Putamen (tissue), 1 donor: Measurements from ENCODE around the gene TGFBR2.

Experiments
- DNase-seq: peaks from one replicate; pipeline ENCODE4 v3.0.0-alpha.2; 2016; ENCODE audit warnings: low spot score

Gene TGFBR2

GRCh38 chr3:30693470-30694120 lies 87.2 kb downstream of the TGFBR2 start:
- DNase-seq, result peak; percentile 77

DNA sequence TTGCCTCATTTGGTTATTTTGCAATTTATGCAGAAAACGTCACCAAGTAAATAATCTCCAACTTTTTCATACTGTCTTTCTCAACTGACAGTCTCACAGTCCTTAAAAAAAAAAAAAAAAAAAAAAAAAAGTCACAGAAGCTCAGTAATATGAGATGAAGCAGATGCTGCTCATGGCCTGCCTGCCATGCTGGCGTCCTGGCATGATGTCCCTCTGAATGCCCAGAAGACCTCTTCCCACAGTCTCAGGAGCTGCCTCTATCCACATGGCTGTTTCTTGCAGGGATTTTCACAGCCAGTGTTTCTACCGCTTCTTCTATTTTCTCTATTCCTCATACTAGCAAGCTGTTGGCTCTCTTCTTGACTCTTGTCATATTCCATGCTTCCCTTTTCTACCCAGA lies 87.7 kb downstream of the TGFBR2 start:
- no peak for DNase-seq

DNA sequence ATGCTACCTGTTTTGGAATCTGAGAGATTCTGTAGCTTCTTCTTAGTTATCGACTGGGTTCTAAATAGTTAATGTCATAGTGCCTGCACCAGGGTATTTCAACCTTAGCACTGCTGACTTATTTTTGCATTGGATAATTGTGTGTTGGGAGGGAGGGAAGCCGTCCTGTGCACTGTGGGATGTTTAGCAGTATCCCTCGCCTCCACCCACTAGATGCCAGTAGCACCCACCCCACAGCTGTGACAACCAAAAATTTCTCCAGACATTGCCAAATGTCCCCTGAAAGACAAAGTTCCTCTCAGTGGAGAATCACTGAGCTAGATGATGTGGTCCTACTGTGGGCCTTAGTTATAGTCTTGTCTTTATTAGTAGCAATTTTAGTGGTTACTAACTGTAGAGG lies 88.3 kb downstream of the TGFBR2 start:
- no peak for DNase-seq

DNA sequence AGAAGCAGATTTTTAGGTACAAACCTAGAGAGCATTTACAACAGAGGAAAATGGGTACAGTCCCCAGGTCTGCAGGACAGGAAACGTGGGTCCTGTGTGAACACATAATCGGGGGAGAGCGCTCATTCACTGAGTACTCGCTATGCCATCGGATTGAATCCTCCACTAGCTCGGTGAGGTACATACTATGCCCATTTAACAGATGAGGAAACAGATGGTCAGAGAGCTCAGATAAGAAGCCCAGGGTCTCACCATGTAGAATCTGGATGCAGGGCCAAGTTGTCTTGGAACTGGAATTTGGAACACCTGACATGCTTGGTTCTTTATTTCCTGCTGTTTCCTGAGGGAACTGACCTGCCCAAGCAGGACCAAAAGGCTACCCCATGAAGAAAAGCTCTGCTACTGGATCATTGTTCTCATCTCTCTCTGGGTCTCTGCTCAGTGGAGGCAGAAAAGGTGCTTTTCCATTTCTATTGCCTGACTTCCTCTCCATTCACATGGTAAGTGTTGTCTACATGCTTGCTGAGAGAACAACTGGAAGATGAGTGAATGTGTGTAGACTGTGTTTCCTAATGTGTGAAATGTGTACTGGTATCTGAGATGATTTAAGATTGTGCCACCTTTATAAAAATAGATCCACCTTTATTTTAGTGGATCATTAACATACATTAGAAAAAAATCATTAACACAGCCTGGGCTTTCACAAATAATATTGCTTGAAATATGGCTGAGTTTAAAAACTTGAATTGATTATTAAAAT lies 89.1 kb downstream of the TGFBR2 start:
- no peak for DNase-seq

DNA sequence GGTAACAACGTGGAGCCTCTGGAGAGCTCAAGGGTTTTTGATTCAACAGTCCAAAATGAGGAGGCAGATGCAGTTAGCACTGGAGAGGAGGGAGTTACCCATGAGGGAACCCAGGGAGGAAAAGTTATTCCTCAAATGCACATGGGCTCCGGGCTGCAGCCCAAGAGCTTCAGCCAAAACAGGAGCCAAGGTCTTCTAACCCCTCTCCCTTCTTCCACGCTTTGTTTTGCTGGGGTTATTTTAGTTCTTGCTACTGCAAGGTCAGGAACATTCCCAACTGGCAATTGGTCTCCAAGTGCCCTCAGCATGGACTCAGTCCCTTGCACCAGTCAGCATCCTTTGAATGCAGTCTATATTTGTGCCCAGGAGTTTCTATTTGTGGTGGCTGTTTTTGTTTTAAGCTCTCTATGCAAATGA lies 90.0 kb downstream of the TGFBR2 start:
- no peak for DNase-seq

DNA sequence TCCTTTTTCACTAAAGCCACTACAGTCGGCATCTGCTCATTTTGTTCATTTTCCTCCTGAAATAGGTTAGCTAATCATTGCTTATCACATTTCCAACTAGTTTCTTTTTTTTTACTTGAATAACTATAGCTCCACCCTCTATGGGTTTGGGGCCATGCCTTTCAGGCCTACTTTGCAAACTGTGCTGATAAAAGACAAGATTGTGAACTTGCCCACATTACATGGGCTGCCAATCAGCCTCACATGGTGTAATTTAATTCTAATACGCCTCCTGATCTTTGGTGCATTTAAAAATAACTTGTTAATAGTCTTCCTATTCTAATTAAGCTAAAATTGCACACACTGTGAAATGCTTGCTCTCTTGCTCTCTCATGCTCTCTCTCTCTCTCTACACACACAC lies 90.5 kb downstream of the TGFBR2 start:
- peak; percentile 61 for DNase-seq

DNA sequence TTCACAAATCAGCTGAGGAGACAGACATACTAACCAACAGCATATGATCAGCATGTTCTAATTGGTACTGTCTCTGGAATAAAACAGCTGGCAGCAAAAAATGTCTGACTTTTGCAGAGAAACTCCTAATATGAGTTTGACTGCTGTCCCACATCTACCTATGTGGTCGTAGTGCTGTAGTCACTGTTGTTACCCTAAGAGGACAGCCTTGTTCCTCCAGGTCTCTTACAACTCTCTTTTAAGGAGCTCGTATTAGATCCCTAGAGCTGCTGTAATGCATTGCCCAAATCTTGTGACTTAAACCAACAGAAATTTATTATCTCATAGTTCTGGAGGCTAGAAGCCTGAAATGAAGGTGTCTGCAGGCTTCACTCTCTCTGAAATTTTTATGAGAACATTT lies 92.1 kb downstream of the TGFBR2 start:
- no peak for DNase-seq

DNA sequence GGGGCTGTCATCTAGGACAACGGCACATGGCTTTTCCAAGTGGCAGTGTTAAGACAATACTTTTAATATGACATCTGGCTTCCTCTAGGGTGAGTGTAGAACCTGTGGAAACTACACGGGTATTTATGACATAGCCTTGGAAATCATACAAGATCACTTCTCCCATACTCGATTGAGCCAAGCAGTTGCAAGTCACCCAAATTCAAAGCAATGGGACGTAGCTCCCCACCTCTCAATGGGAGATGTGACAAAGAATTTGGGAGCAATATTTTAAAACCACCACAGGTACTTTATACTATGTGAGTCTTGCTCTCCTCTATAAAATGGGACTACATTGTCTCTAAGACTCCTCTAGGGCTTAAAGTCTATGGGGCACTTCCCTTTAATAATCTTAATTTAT lies 93.5 kb downstream of the TGFBR2 start:
- DNase-seq, result no peak

- no peak for DNase-seq
Observed at GRCh38 chr3:30700702-30701321, 94.4 kb downstream of the TGFBR2 start.

DNA sequence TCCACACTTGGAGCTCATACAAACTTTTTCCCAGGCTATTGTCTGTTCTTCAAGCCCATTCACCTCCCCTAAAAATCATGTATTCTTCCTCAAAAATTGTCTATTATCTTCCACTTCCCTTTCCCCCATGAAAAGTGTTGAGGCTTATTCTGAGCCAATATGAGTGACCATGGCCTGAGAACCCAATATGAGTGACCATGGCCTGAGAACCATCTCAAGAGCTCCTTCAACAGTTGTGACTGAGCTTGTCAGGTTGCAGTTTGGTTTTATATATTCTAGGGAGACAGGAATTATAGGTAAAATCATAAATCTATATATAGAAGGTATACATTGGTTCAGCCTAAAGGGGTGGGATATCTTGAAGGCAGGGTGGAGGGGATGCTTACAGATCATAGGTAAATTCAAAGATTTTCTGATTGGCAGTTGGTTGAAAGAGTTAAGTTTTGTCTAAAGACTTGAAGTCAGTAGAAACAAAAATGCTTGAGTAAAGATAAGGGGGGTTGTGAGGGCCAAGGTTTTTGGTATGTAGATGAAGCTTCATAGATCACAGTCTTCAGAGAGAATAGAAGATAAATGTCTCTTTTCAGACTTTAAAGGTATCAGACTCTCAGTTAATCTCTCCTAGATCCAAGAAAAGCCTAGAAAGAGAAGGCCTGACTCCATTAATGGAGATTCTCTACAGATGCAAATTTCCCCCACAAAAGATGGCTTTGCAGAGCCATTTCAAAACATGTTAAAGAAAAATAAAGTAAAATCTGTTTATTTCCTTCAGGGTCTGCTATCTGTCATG lies 95.8 kb downstream of the TGFBR2 start:
- no peak for DNase-seq

DNA sequence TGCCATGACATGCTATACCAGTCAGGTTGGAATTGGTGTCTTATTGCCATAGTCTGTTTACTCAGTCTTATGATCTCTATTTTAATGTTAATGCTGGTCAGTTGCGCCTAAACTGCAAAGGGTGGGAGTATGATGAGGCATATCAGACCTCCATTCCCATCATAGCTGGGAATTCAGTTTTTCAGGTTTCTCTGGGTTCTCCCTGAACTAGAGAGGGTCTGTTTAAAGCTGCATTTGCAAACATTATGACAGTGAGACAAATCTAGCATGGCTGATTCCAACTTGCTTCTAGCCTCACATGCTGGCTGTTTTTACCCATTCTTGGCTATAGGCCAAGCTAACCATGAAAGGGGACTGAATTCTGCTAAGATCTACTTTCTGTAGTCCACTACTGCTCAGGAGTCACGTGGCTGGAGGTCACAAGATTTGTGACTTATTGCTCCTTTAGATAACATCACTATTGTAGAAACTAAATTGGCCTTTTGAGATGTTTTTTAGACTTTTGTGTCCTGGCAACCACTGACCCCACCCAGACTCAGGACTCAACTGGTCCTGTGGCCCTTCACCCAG lies 96.5 kb downstream of the TGFBR2 start:
- no peak for DNase-seq

DNA sequence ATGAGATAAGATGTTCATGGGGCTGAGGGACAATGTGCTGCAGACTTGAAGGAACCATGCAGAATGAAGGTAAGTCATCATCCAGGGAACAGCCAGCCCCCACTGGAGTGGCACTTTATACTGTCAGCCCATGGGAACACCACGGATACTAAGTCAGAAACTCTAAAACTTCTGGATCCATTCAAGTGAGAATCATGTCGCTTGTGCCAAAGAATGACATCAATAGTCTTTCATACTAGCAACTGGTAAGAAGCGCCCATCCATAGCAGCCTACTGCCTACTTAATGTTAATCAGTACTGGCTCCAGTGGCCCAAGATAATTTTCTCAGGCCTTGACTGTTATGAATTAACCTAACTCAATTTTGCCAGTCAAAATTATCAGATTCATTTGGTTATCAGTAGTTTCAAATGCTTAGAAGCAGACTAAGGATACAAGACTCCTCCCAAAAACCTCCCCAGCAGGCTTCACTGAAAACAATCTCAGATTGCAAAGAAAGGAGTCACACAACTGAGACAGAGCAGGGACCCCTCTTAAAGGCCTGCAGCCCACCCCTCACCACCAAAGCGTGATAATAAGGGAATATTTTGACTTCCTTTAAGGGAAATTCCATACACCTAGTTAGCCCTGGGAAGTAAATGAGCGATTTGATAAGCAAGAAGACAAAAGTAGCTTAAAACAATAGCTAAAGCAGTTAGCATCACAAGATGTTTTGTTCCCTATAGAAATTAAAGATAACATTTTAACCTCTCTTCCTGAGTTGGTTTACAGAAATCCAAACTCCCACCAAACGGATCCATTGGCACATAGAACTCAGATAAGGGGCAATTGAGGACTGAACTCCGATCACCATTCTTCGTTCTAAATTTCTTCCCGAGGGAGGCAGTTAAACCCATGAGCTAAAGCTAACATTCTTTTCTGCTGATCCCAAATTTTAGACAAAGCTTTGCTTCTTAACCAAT lies 98.8 kb downstream of the TGFBR2 start:
- no peak for DNase-seq

DNA sequence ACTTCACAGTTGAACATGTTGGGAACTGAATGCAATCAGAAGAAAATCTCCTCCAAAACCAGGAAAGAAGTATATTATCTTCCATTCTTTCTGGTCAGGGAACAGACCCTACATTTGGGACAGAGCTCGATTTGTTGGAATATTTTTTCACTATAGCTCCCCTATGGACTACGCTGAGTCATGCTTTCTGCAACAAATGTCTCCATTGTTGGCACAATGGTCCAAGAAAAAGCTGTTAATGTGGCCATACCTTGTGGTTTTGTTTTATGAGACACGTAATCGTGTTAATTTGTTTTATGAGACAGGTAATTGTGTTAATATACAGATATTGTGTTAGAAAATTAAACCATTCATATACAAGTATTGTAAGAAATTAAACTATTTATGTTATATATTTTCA lies 101.4 kb downstream of the TGFBR2 start:
- no peak for DNase-seq

- DNase-seq, result no peak
Observed at GRCh38 chr3:30708472-30708871, 102.1 kb downstream of the TGFBR2 start.

GRCh38 chr3:30710017-30710416 lies 103.6 kb downstream of the TGFBR2 start:
- no peak for DNase-seq

DNA sequence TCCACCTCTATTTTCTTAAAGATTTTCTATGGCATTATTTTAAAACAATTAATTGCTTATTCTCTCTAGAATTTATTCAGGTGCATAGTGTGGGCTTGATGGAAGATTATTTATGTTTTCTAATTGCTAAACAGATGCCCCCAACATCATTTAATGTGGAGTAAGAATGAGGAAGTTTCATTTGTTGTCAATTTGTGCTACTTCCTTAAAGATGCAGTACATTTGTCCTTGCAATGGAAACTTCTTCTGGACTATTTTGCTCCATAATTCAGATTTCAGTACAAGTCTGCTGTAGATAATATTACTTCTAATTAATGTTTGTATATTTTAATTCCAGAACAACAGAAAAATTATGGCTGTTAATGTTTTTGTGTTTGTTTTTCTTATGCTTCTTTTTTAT lies 104.8 kb downstream of the TGFBR2 start:
- no peak for DNase-seq

- DNase-seq, result no peak
Observed at GRCh38 chr3:30711867-30712266, 105.5 kb downstream of the TGFBR2 start.

DNA sequence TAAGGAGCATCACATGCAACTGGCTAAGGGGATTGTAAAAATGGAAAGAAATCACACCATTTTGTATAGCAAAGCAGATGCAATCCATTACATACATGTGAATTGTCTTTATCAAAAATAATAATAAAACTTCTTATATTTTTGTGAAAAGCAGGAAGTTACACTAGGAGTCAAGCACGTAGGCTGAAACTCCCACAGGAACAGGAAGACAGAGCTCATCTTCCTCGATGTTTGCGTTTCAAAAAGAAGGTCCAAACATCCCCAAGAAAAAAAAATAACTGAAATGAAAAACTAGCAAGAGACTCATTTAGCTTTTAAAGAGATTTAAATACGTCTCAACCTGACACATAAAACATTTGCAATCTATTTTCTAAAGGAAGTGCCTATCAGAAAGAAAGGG lies 106.6 kb downstream of the TGFBR2 start:
- no peak for DNase-seq

GRCh38 chr3:30713885-30714503 lies 107.6 kb downstream of the TGFBR2 start:
- DNase-seq, result no peak

DNA sequence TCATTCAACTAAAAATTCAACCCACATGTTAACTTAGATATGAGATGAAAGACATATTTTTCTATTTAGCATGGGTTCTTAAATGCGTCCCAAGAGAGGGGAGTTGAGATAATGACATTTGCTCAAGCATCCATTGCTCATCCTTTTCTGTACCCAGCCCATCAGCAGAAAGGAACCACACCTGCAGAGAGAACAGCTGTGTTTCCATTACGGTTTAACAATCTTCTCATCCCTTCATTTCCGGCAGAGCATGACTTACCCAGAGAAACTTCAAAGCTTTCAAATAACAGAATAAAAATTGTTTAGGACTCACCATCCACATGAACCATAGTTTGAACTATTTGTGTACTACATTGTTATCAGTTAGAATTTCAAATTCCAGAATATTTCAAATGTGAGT lies 113.1 kb downstream of the TGFBR2 start:
- no peak for DNase-seq
